ENCODE data around the gene CEP41. TPM values are rescaled to one million over a fixed set of nuclear protein-coding genes. Genes with fewer than 3 reads are reported as not detected.

CEP41 gene
- polyA plus RNA-seq (ENCODE audit: insufficient read length in 3 of 3), result 10 to 100 TPM; 26.7 to 29.6 (median 28.8) TPM
- long read RNA-seq, donor 1, full-length matches to known transcripts, result 7 of 7 reads
- long read RNA-seq, donor 1, partial matches to known transcripts, result 0 of 7 reads
- long read RNA-seq, donor 1, other reads (novel, unspliced or antisense), result 0 of 7 reads
- long read RNA-seq, donor 2, full-length matches to known transcripts, result 6 of 6 reads
- long read RNA-seq, donor 2, partial matches to known transcripts, result 0 of 6 reads
- long read RNA-seq, donor 2, other reads (novel, unspliced or antisense), result 0 of 6 reads
- long read RNA-seq, donor 3, full-length matches to known transcripts, result 6 of 6 reads
- long read RNA-seq, donor 3, partial matches to known transcripts, result 0 of 6 reads
- long read RNA-seq, donor 3, other reads (novel, unspliced or antisense), result 0 of 6 reads
- long read RNA-seq, donor 4, full-length matches to known transcripts, result 5 of 5 reads
- long read RNA-seq, donor 4, partial matches to known transcripts, result 0 of 5 reads
- long read RNA-seq, donor 4, other reads (novel, unspliced or antisense), result 0 of 5 reads
- long read RNA-seq, donor 5, full-length matches to known transcripts, result 7 of 680 reads
- long read RNA-seq, donor 5, partial matches to known transcripts, result 654 of 680 reads
- long read RNA-seq, donor 5, other reads (novel, unspliced or antisense), result 19 of 680 reads
- long read RNA-seq, donor 6, full-length matches to known transcripts, result 10 of 10 reads
- long read RNA-seq, donor 6, partial matches to known transcripts, result 0 of 10 reads
- long read RNA-seq, donor 6, other reads (novel, unspliced or antisense), result 0 of 10 reads
- long read RNA-seq, donor 7, full-length matches to known transcripts, result 6 of 6 reads
- long read RNA-seq, donor 7, partial matches to known transcripts, result 0 of 6 reads
- long read RNA-seq, donor 7, other reads (novel, unspliced or antisense), result 0 of 6 reads
- long read RNA-seq, donor 8, full-length matches to known transcripts, result 4 of 4 reads
- long read RNA-seq, donor 8, partial matches to known transcripts, result 0 of 4 reads
- long read RNA-seq, donor 8, other reads (novel, unspliced or antisense), result 0 of 4 reads
- long read RNA-seq, donor 9, full-length matches to known transcripts, result 6 of 2,018 reads
- long read RNA-seq, donor 9, partial matches to known transcripts, result 1,968 of 2,018 reads
- long read RNA-seq, donor 9, other reads (novel, unspliced or antisense), result 44 of 2,018 reads
- long read RNA-seq, donor 10, full-length matches to known transcripts, result 8 of 8 reads
- long read RNA-seq, donor 10, partial matches to known transcripts, result 0 of 8 reads
- long read RNA-seq, donor 10, other reads (novel, unspliced or antisense), result 0 of 8 reads
- long read RNA-seq, donor 11, full-length matches to known transcripts, result 4 of 4 reads
- long read RNA-seq, donor 11, partial matches to known transcripts, result 0 of 4 reads
- long read RNA-seq, donor 11, other reads (novel, unspliced or antisense), result 0 of 4 reads
- long read RNA-seq, donor 12, full-length matches to known transcripts, result 20 of 20 reads
- long read RNA-seq, donor 12, partial matches to known transcripts, result 0 of 20 reads
- long read RNA-seq, donor 12, other reads (novel, unspliced or antisense), result 0 of 20 reads
- long read RNA-seq, donor 13, full-length matches to known transcripts, result 7 of 12 reads
- long read RNA-seq, donor 13, partial matches to known transcripts, result 5 of 12 reads
- long read RNA-seq, donor 13, other reads (novel, unspliced or antisense), result 0 of 12 reads
- long read RNA-seq, donor 14, full-length matches to known transcripts, result 18 of 941 reads
- long read RNA-seq, donor 14, partial matches to known transcripts, result 804 of 941 reads
- long read RNA-seq, donor 14, other reads (novel, unspliced or antisense), result 119 of 941 reads
- long read RNA-seq, donor 15, full-length matches to known transcripts, result 15 of 750 reads
- long read RNA-seq, donor 15, partial matches to known transcripts, result 192 of 750 reads
- long read RNA-seq, donor 15, other reads (novel, unspliced or antisense), result 543 of 750 reads
- long read RNA-seq, donor 16, full-length matches to known transcripts, result 12 of 456 reads
- long read RNA-seq, donor 16, partial matches to known transcripts, result 138 of 456 reads
- long read RNA-seq, donor 16, other reads (novel, unspliced or antisense), result 306 of 456 reads

GRCh38 chr7:130440527-130441365, at the start of gene CEP41:
Gene CEP41 (minus strand): TSS chr7:130441016. CDS start chr7:130440966, 50 bp downstream.
- peak; percentile 99 for DNase-seq

GRCh38 chr7:130490311-130490791, 49.5 kb upstream of the CEP41 start:
- peak; percentile 85 for DNase-seq

- DNase-seq, result peak; percentile 81
Observed at GRCh38 chr7:130489140-130489983, 48.5 kb upstream of the CEP41 start.

GRCh38 chr7:130488392-130489139, 47.8 kb upstream of the CEP41 start:
- no peak for DNase-seq

GRCh38 chr7:130486954-130487436, 46.2 kb upstream of the CEP41 start:
- DNase-seq, result no peak

- DNase-seq, result no peak
Observed at GRCh38 chr7:130486114-130486953, 45.5 kb upstream of the CEP41 start.

GRCh38 chr7:130485734-130486113, 44.9 kb upstream of the CEP41 start:
- no peak for DNase-seq

- DNase-seq, result no peak
Observed at GRCh38 chr7:130483031-130483430, 42.2 kb upstream of the CEP41 start.

GRCh38 chr7:130481898-130482297, 41.1 kb upstream of the CEP41 start:
- DNase-seq, result no peak

GRCh38 chr7:130479716-130480400, 39.0 kb upstream of the CEP41 start:
- DNase-seq, result no peak

- no peak for DNase-seq
Observed at GRCh38 chr7:130478991-130479390, 38.2 kb upstream of the CEP41 start.

GRCh38 chr7:130476297-130477150, 35.7 kb upstream of the CEP41 start:
- DNase-seq, result no peak

GRCh38 chr7:130475776-130476175, 35.0 kb upstream of the CEP41 start:
- DNase-seq, result no peak

- no peak for DNase-seq
Observed at GRCh38 chr7:130473876-130474275, 33.1 kb upstream of the CEP41 start.
